Stomach (tissue), 4 donors: Measurements from ENCODE around the gene GCN1.

Source experiments
- CTCF ChIP-seq, 7 experiments: fragments of 450-650 bp in 4 of 7; fragments of 200-600 bp in 3 of 7; sonication (generic) in 3 of 7; IDR thresholded peaks; one replicate each; pipeline ENCODE4 v1.5.1; 2016 to 2019; ENCODE audit warnings: antibody characterized with exemption in 7 of 7, control low read depth in 2 of 7, mild to moderate bottlenecking in 1 of 7
- POLR2A ChIP-seq, 4 donors: fragments of 450-650 bp; IDR thresholded peaks; one replicate each; pipeline ENCODE4 v1.6.1; 2016; ENCODE audit warnings: antibody characterized with exemption in 4 of 4, control low read depth in 2 of 4, mild to moderate bottlenecking in 1 of 4, moderate library complexity in 1 of 4
- POLR2AphosphoS5 ChIP-seq, 3 donors: sonication (generic); formaldehyde crosslinking; IDR thresholded peaks; one replicate each; pipeline ENCODE4 v1.6.1; 2016; ENCODE audit warnings: antibody characterized with exemption in 3 of 3

GRCh38 chr12:120197542-120197887 is 3.0 kb upstream of the GCN1 start:
- TF ChIP-seq POLR2AphosphoS5 (IDR thresholded peaks at IDR 0.05) = no peak
- TF ChIP-seq CTCF (IDR thresholded peaks at IDR 0.05) = no peak
- no peak for TF ChIP-seq POLR2A (IDR thresholded peaks at IDR 0.05)
